ENCODE results near the gene TBX6.

DNA sequence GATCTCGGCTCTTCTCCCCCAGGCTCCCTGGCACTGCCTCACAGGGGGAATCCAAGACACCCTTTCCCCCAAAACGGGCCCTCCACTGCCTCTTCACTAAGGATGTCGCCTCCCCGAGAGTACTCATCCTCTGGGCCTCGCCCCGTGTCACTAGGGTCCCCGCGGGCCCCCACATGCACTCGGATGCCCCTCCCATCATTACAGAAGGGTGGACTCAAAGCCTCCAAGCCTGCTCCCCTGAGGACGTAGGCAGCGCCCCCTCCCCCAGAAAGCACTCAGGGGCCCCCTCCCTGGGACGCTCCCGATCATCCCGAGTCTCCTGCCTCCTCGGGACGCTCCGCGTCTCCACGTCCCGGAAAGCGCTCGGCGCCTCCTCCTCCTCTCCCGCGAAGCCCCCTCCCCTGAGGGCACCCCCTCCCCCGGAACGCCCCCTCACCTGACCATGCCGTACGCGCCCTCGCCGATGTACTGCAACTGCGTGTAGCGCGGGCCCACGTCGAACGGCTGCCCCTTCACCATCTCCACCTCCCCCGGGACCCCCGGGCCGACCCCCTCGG is 31.0 kb upstream of the TBX6 start:
- TF ChIP-seq, protein P1, sequence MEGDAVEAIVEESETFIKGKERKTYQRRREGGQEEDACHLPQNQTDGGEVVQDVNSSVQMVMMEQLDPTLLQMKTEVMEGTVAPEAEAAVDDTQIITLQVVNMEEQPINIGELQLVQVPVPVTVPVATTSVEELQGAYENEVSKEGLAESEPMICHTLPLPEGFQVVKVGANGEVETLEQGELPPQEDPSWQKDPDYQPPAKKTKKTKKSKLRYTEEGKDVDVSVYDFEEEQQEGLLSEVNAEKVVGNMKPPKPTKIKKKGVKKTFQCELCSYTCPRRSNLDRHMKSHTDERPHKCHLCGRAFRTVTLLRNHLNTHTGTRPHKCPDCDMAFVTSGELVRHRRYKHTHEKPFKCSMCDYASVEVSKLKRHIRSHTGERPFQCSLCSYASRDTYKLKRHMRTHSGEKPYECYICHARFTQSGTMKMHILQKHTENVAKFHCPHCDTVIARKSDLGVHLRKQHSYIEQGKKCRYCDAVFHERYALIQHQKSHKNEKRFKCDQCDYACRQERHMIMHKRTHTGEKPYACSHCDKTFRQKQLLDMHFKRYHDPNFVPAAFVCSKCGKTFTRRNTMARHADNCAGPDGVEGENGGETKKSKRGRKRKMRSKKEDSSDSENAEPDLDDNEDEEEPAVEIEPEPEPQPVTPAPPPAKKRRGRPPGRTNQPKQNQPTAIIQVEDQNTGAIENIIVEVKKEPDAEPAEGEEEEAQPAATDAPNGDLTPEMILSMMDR (conservative IDR thresholded peaks at IDR 0.05; ENCODE audit: low read depth, low read length) = no peak
- no peak for TF ChIP-seq MAFK (IDR thresholded peaks at IDR 0.05; ENCODE audit: low read depth, low read length)
- no peak for TF ChIP-seq MXI1 (IDR thresholded peaks at IDR 0.05; ENCODE audit: borderline replicate concordance, low read depth, low read length)
- no peak for TF ChIP-seq FOS (IDR thresholded peaks at IDR 0.05; ENCODE audit: low read depth, low read length)
- no peak for TF ChIP-seq RFX5 (IDR thresholded peaks at IDR 0.05; ENCODE audit: low read depth, low read length)
- TF ChIP-seq, protein P2, sequence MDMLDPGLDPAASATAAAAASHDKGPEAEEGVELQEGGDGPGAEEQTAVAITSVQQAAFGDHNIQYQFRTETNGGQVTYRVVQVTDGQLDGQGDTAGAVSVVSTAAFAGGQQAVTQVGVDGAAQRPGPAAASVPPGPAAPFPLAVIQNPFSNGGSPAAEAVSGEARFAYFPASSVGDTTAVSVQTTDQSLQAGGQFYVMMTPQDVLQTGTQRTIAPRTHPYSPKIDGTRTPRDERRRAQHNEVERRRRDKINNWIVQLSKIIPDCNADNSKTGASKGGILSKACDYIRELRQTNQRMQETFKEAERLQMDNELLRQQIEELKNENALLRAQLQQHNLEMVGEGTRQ (IDR thresholded peaks at IDR 0.05; ENCODE audit: low read depth, low read length) = no peak
- no peak for TF ChIP-seq POLR2A (IDR thresholded peaks at IDR 0.05; ENCODE audit: low read depth, low read length)
- TF ChIP-seq SMC3 (IDR thresholded peaks at IDR 0.05; ENCODE audit: low read depth, low read length) = no peak
- no peak for TF ChIP-seq MAZ (IDR thresholded peaks at IDR 0.05; ENCODE audit: borderline replicate concordance, low read depth, low read length)
- no peak for TF ChIP-seq CEBPB (IDR thresholded peaks at IDR 0.05; ENCODE audit: low read depth, low read length)
- no peak for TF ChIP-seq RCOR1 (IDR thresholded peaks at IDR 0.05; ENCODE audit: insufficient replicate concordance, low read length)
- no peak for TF ChIP-seq RAD21 (IDR thresholded peaks at IDR 0.05; ENCODE audit: low read length)
- TF ChIP-seq, protein P3, sequence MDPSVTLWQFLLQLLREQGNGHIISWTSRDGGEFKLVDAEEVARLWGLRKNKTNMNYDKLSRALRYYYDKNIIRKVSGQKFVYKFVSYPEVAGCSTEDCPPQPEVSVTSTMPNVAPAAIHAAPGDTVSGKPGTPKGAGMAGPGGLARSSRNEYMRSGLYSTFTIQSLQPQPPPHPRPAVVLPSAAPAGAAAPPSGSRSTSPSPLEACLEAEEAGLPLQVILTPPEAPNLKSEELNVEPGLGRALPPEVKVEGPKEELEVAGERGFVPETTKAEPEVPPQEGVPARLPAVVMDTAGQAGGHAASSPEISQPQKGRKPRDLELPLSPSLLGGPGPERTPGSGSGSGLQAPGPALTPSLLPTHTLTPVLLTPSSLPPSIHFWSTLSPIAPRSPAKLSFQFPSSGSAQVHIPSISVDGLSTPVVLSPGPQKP (IDR thresholded peaks at IDR 0.05; ENCODE audit: borderline replicate concordance, low read depth, low read length) = no peak
- no peak for TF ChIP-seq BHLHE40 (IDR thresholded peaks at IDR 0.05; ENCODE audit: low read depth, low read length)
